ENCODE measurements around the gene UBN2. TPM values are rescaled to one million over a fixed set of nuclear protein-coding genes. Genes with fewer than 3 reads are reported as not detected.

Gene UBN2
- total RNA-seq, 2 experiments from 2014 or later, result 7.2 to 19.9 TPM

GRCh38 chr7:139286144-139286543 lies 55.1 kb downstream of the UBN2 start:
- Histone ChIP-seq H3K9me2 (ENCODE audit: insufficient read depth, low read length) (no peaks in the 10 kb centered on the region; the same call in 1 of the 2 replicates), H2AFZ (ENCODE audit: low read length) (no peak overlapping the region), H3K4me3 (ENCODE audit: low read depth, low read length, poor library complexity, severe bottlenecking) (no peak overlapping the region), H3K79me2 (ENCODE audit: insufficient read depth, low read depth, low read length) (no peaks in the 10 kb centered on the region), H3K4me2 (ENCODE audit: low read length) (no peak overlapping the region), H3K4me1 (ENCODE audit: insufficient read depth, low read length, poor library complexity, severe bottlenecking) (no peaks in the 10 kb centered on the region), H4K20me1 (ENCODE audit: insufficient read depth, low read length) (no peaks in the 10 kb centered on the region), H3K9me3 (ENCODE audit: low read length) (no peaks in the 10 kb centered on the region), H3K36me3 (ENCODE audit: insufficient read depth, low read length) (peaks cover 31% of the 10 kb centered on the region), H3K27ac (ENCODE audit: low read depth, low read length, poor library complexity, severe bottlenecking) (no peak overlapping the region)
- CTCF ChIA-PET (ENCODE audit: unreplicated experiment), result no interaction called here
- POLR2A ChIA-PET, result interaction anchor here (1.2 kb wide), 1 partner anchor 10 kb away, joined by 3 read pairs; no protein-coding TSS in a partner anchor
- no TSS peak for BruUV-seq (replicated peaks)
- TF ChIP-seq CTCF (conservative IDR thresholded peaks at IDR 0.05; ENCODE audit: low read length), result no peak
- TF ChIP-seq EZH2phosphoT487 (IDR thresholded peaks at IDR 0.05; ENCODE audit: borderline replicate concordance, low read depth, low read length), result no peak
- no peak for DNase-seq (ENCODE audit: low spot score)
- intact Hi-C loops (cut with micrococcal nuclease; ENCODE audit: unreplicated experiment), result no loop called here

- POLR2A ChIA-PET, result no interaction called here
These were observed 61.8 kb downstream of the UBN2 start for GRCh38 chr7:139292821-139293220.

More at GRCh38 chr7:139292821-139293220, 61.8 kb downstream of the UBN2 start:
- Histone ChIP-seq H3K36me3 (ENCODE audit: insufficient read depth, low read length) (peaks cover 6% of the 10 kb centered on the region; the same call in 1 of the 2 replicates), H3K9me3 (ENCODE audit: low read length) (no peaks in the 10 kb centered on the region), H4K20me1 (ENCODE audit: insufficient read depth, low read length) (no peaks in the 10 kb centered on the region), H3K9me2 (ENCODE audit: insufficient read depth, low read length) (no peaks in the 10 kb centered on the region; the same call in 1 of the 2 replicates), H3K79me2 (ENCODE audit: insufficient read depth, low read depth, low read length) (no peaks in the 10 kb centered on the region), H3K4me1 (ENCODE audit: insufficient read depth, low read length, poor library complexity, severe bottlenecking) (no peaks in the 10 kb centered on the region), H2AFZ (ENCODE audit: low read length) (no peak overlapping the region), H3K4me3 (ENCODE audit: low read depth, low read length, poor library complexity, severe bottlenecking) (no peak overlapping the region), H3K27ac (ENCODE audit: low read depth, low read length, poor library complexity, severe bottlenecking) (no peak overlapping the region), H3K4me2 (ENCODE audit: low read length) (no peak overlapping the region)
- intact Hi-C loops (cut with micrococcal nuclease; ENCODE audit: unreplicated experiment), result no loop called here
- CTCF ChIA-PET (ENCODE audit: unreplicated experiment), result no interaction called here
- DNase-seq (ENCODE audit: low spot score), result no peak
- TF ChIP-seq EZH2phosphoT487 (IDR thresholded peaks at IDR 0.05; ENCODE audit: borderline replicate concordance, low read depth, low read length), result no peak
- no peak for TF ChIP-seq CTCF (conservative IDR thresholded peaks at IDR 0.05; ENCODE audit: low read length)
- no TSS peak for BruUV-seq (replicated peaks)
